GM10266 (cell line): ENCODE results near the gene ATP6AP1.

Experiments
- DNase-seq: peaks from one replicate; pipeline ENCODE4 v3.0.0; 2012; ENCODE audit errors: extremely low spot score
- TF ChIP-seq, protein P1 (sequence below): IDR thresholded peaks from 2 replicates; pipeline ENCODE4 v1.5.1; 2012; ENCODE audit warnings: mild to moderate bottlenecking, low read depth; ENCODE audit not compliant: control insufficient read depth, insufficient read depth; ENCODE audit errors: missing control alignments

Gene ATP6AP1

DNA sequence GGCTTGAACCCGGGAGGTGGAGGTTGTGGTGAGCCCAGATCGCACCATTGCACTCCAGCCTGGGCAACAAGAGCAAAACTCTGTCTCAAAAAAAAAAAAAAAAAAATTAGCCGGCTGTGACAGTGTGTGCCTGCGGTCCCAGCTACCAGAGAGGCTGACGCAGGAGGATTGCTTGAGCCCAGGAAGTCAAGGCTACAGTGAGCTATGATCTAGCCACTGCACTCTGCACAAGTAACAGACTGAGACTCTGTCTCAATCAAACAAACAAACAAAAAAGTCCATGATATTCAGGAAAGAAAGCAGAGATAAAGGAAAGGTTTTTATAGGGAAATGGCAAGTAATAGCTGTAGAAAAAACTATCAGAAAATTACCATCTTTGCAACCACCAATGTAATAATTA lies 52.7 kb downstream of the ATP6AP1 start:
- TF ChIP-seq, protein P1, sequence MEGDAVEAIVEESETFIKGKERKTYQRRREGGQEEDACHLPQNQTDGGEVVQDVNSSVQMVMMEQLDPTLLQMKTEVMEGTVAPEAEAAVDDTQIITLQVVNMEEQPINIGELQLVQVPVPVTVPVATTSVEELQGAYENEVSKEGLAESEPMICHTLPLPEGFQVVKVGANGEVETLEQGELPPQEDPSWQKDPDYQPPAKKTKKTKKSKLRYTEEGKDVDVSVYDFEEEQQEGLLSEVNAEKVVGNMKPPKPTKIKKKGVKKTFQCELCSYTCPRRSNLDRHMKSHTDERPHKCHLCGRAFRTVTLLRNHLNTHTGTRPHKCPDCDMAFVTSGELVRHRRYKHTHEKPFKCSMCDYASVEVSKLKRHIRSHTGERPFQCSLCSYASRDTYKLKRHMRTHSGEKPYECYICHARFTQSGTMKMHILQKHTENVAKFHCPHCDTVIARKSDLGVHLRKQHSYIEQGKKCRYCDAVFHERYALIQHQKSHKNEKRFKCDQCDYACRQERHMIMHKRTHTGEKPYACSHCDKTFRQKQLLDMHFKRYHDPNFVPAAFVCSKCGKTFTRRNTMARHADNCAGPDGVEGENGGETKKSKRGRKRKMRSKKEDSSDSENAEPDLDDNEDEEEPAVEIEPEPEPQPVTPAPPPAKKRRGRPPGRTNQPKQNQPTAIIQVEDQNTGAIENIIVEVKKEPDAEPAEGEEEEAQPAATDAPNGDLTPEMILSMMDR: no peak

GRCh38 chrX:154481911-154482601 lies 53.6 kb downstream of the ATP6AP1 start:
- TF ChIP-seq, protein P1: no peak

More for the DNA sequence above, 52.7 kb downstream of the ATP6AP1 start:
- no peak for DNase-seq

GRCh38 chrX:154482786-154483185 lies 54.3 kb downstream of the ATP6AP1 start:
- TF ChIP-seq, protein P1: no peak
- no peak for DNase-seq

More at GRCh38 chrX:154481911-154482601, 53.6 kb downstream of the ATP6AP1 start:
- DNase-seq: no peak

DNA sequence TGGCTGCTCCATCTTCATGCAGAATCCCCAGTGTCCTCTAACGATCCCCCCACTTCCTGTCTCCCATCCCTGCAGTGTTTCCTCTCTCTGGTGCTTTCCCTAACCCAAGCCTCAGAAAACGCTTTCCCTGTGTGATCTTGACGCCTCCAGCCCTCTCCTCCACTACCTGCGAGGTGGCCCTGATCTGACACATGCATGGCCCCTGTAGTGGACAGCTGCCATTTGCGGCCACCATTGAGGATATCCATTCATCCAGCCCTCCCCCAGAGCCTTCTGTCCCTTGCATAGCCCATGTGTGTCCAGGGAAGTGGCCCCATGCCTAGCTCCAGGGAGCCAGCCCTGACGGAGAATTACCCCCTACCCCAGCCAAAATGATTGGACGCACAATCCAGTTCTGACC lies 54.8 kb downstream of the ATP6AP1 start:
- DNase-seq: no peak
- TF ChIP-seq, protein P1: no peak

- no peak for DNase-seq
Observed at GRCh38 chrX:154484255-154485149, 56.0 kb downstream of the ATP6AP1 start.

GRCh38 chrX:154485150-154486051 lies 56.9 kb downstream of the ATP6AP1 start:
- no peak for DNase-seq

More at GRCh38 chrX:154484255-154485149, 56.0 kb downstream of the ATP6AP1 start:
- TF ChIP-seq, protein P1: no peak

More at GRCh38 chrX:154485150-154486051, 56.9 kb downstream of the ATP6AP1 start:
- TF ChIP-seq, protein P1: no peak
